Measurements from ENCODE around the gene LBHD1. TPM values are rescaled to one million over a fixed set of nuclear protein-coding genes. Genes with fewer than 3 reads are reported as not detected.
"Not testable (repeated sequence)": the region's sequence is repeated elsewhere in the genome, so short reads cannot be mapped to it uniquely, and the experiment has no call there.

The LBHD1 gene
- total RNA-seq, 1 donor from 2014 or later, result 3.6 TPM

- no peak for DNase-seq
Observed at GRCh38 chr11:62656796-62657429, 15.2 kb downstream of the LBHD1 start.

GRCh38 chr11:62654297-62654696 is 17.8 kb downstream of the LBHD1 start:
- no peak for DNase-seq

GRCh38 chr11:62652161-62653006 is 19.7 kb downstream of the LBHD1 start:
- no peak for DNase-seq

- not testable (repeated sequence) for DNase-seq
Observed at GRCh38 chr11:62650283-62650682, 21.8 kb downstream of the LBHD1 start.

GRCh38 chr11:62649486-62649885 is 22.6 kb downstream of the LBHD1 start:
- no peak for DNase-seq

- no peak for DNase-seq
Observed at GRCh38 chr11:62648967-62649364, 23.1 kb downstream of the LBHD1 start.

GRCh38 chr11:62648185-62648966 is 23.7 kb downstream of the LBHD1 start:
- DNase-seq, result no peak

GRCh38 chr11:62647609-62648005 is 24.5 kb downstream of the LBHD1 start:
- DNase-seq, result no peak

- DNase-seq, result no peak
Observed at GRCh38 chr11:62646825-62647608, 25.1 kb downstream of the LBHD1 start.

- DNase-seq, result peak; percentile 99
Observed at GRCh38 chr11:62645946-62646824, 25.9 kb downstream of the LBHD1 start, which contains the start of gene GANAB. Gene GANAB, minus strand, starts transcription at chr11:62646613. Its CDS starts 14 bp downstream, at chr11:62646599.

GRCh38 chr11:62645671-62645945 is 26.5 kb downstream of the LBHD1 start:
- no peak for DNase-seq

GRCh38 chr11:62644220-62644619 is 27.8 kb downstream of the LBHD1 start:
- no peak for DNase-seq

- DNase-seq, result no peak
Observed at GRCh38 chr11:62632492-62632891, 39.6 kb downstream of the LBHD1 start.

GRCh38 chr11:62627713-62628112 is 44.4 kb downstream of the LBHD1 start:
- peak; percentile 40 for DNase-seq

- peak; percentile 51 for DNase-seq
Observed at GRCh38 chr11:62622476-62623089, 49.5 kb downstream of the LBHD1 start.

GRCh38 chr11:62621567-62622470 is 50.2 kb downstream of the LBHD1 start, which contains the start of gene B3GAT3:
Gene B3GAT3, minus strand, starts transcription at chr11:62621986. Its CDS starts 39 bp downstream, at chr11:62621947.
- DNase-seq, result peak; percentile 98

- no peak for DNase-seq
Observed at GRCh38 chr11:62621027-62621566, 51.0 kb downstream of the LBHD1 start.

- not testable (repeated sequence) for DNase-seq
Observed at GRCh38 chr11:62616957-62617356, 55.1 kb downstream of the LBHD1 start.

GRCh38 chr11:62615521-62615920 is 56.5 kb downstream of the LBHD1 start:
- no peak for DNase-seq

GRCh38 chr11:62614275-62614674 is 57.8 kb downstream of the LBHD1 start:
- no peak for DNase-seq

All from dermis blood vessel endothelial cell (primary cell).